Measurements from ENCODE around the gene SLC25A46.

DNA sequence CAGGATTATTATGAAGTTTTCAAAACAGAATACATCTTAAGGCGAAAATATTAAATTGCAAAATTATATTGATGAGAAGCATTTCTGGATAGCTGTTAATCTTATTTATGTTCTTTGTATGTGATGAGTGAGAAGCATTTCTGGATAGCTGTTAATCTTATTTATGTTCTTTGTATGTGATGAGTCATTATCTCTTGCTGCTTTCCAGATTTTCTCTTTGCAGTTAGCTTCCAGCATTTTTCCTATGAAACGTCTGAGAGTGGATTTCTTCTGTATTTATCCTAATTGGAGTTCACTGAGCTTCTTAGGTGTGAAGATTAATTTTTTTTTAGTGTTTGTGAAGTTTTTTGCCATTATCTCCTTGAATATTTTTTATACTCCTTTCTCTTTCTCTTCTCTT is 20.5 kb upstream of the SLC25A46 start:
- no peak for TF ChIP-seq EZH2phosphoT487 (IDR thresholded peaks at IDR 0.05; ENCODE audit: borderline replicate concordance)
- TF ChIP-seq CTCF (conservative IDR thresholded peaks at IDR 0.05; ENCODE audit: low read length) = no peak

Measured in Loucy (cell line).